Endodermal cell (in vitro differentiated cells): Measurements from ENCODE around the gene DEK. TPM values are rescaled to one million over a fixed set of nuclear protein-coding genes. Genes with fewer than 3 reads are reported as not detected.
A peak's percentile ranks its signal among the peaks of the same experiment; 100 is the strongest.

Source experiments
- DNase-seq: peaks from one replicate; pipeline ENCODE4 v3.0.0-alpha.2; 2017
- H3K27ac ChIP-seq: 2 replicates; pipeline ENCODE4 v1.5.1; 2013; ENCODE audit warnings: mild to moderate bottlenecking, low read depth, low read length, moderate library complexity
- H3K27me3 ChIP-seq: 2 replicates; pipeline ENCODE4 v1.6.1; 2013; ENCODE audit warnings: mild to moderate bottlenecking, low read length, moderate library complexity; ENCODE audit not compliant: insufficient read depth, control insufficient read depth, poor library complexity, severe bottlenecking
- H3K36me3 ChIP-seq: 2 replicates; pipeline ENCODE4 v1.7.0; 2013; ENCODE audit warnings: mild to moderate bottlenecking, low read length, moderate library complexity; ENCODE audit not compliant: control insufficient read depth, insufficient read depth
- H3K4me1 ChIP-seq: one replicate; pipeline ENCODE4 v1.7.0; 2013; ENCODE audit warnings: low read length; ENCODE audit not compliant: control insufficient read depth, insufficient read depth
- H3K4me3 ChIP-seq: 2 replicates; pipeline ENCODE4 v1.5.1; 2013; ENCODE audit warnings: mild to moderate bottlenecking, low read length, moderate library complexity
- H3K9ac ChIP-seq: 2 replicates; pipeline ENCODE4 v1.6.1; 2013; ENCODE audit warnings: mild to moderate bottlenecking, low read length, moderate library complexity; ENCODE audit not compliant: poor library complexity, severe bottlenecking; ENCODE audit errors: extremely low read depth
- H3K9me3 ChIP-seq: 2 replicates; pipeline ENCODE4 v1.6.1; 2013; ENCODE audit warnings: mild to moderate bottlenecking, low read length, moderate library complexity; ENCODE audit not compliant: control insufficient read depth
- H3K27ac Mint-ChIP-seq: 2 replicates; pipeline ENCODE4 v1.8.0; 2020; ENCODE audit warnings: mixed read lengths
- H3K27me3 Mint-ChIP-seq: 2 replicates; pipeline ENCODE4 v1.8.0; 2021; ENCODE audit warnings: mild to moderate bottlenecking, mixed read lengths; ENCODE audit not compliant: insufficient read depth
- H3K36me3 Mint-ChIP-seq: 2 replicates; pipeline ENCODE4 v1.8.0; 2020; ENCODE audit warnings: low read depth, mixed read lengths
- H3K4me1 Mint-ChIP-seq: 2 replicates; pipeline ENCODE4 v1.8.0; 2020; ENCODE audit warnings: mixed read lengths
- H3K4me3 Mint-ChIP-seq: 2 replicates; pipeline ENCODE4 v1.8.0; 2020; ENCODE audit warnings: mild to moderate bottlenecking, moderate library complexity, mixed read lengths
- H3K9me3 Mint-ChIP-seq: 2 replicates; pipeline ENCODE4 v1.8.0; 2020; ENCODE audit warnings: mild to moderate bottlenecking, mixed read lengths
- CTCF ChIP-seq: fragments of 200-600 bp; sonication (generic); conservative IDR thresholded peaks from 2 replicates; pipeline ENCODE4 v1.5.0; 2021; ENCODE audit warnings: antibody characterized with exemption, mild to moderate bottlenecking
- WGBS, 2 experiments: methylation state at CpG; one replicate each; pipeline versions ENCODE4 v1.1.5 to v1.1.7; 2013; ENCODE audit warnings: missing lambda C conversion rate in 2 of 2, mixed read lengths in 1 of 2; ENCODE audit not compliant: insufficient coverage in 1 of 2, insufficient read length in 1 of 2; 5-methylcytosine and 5-hydroxymethylcytosine counted together
- total RNA-seq, 2 donors: library from RNA; stranded (reverse); fragmentation: NEBNext Ultra II Directional in 1 of 2; extraction: Animal tissue kit (Norgen Biotek cat#: 25700) in 1 of 2; gene quantifications; 2 replicates in 1 of 2; 3 replicates in 1 of 2; pipeline ENCODE4 v1.2.1, GENCODE V29; 2021

DEK gene
- total RNA-seq, 2 donors from 2014 or later: 139 to 171 TPM

GRCh38 chr6:18185624-18186023 lies 78.7 kb downstream of the DEK start:
- peak overlapping the region; percentile 13 for H3K27ac ChIP-seq

GRCh38 chr6:18183766-18184165 lies 80.6 kb downstream of the DEK start:
- no peak for TF ChIP-seq CTCF
- DNase-seq: no peak
- WGBS, 2 experiments: 97 to 100% methylated on average over 2 to 4 of the region's 4 CpGs
- Histone ChIP-seq H3K4me1 (peaks cover 8% of the 10 kb centered on the region), H3K27ac (no peak overlapping the region), H3K27me3 (no peaks in the 10 kb centered on the region), H3K9ac (no peak overlapping the region), H3K36me3 (peaks cover 5% of the 10 kb centered on the region), H3K9me3 (no peaks in the 10 kb centered on the region), H3K4me3 (no peak overlapping the region)
- Mint-ChIP-seq H3K4me3 (no peak overlapping the region), H3K9me3 (no peaks in the 10 kb centered on the region), H3K36me3 (peaks cover 24% of the 10 kb centered on the region), H3K4me1 (peaks cover 46% of the 10 kb centered on the region), H3K27me3 (no peaks in the 10 kb centered on the region), H3K27ac (peak overlapping the region; percentile 64)

More at GRCh38 chr6:18185624-18186023, 78.7 kb downstream of the DEK start:
- Mint-ChIP-seq H3K9me3 (no peaks in the 10 kb centered on the region), H3K27ac (peak overlapping the region; percentile 89), H3K36me3 (peaks cover 16% of the 10 kb centered on the region), H3K4me1 (peaks cover 44% of the 10 kb centered on the region), H3K4me3 (no peak overlapping the region), H3K27me3 (no peaks in the 10 kb centered on the region)
- H3K4me3 ChIP-seq: no peak overlapping the region
- DNase-seq: no peak
- H3K36me3 ChIP-seq: peaks cover 5% of the 10 kb centered on the region
- H3K27me3 ChIP-seq: no peaks in the 10 kb centered on the region
- no peak overlapping the region for H3K9ac ChIP-seq
- 47 to 67% methylated on average over 1 of the region's 1 CpG for WGBS, 2 experiments
- H3K4me1 ChIP-seq: peaks cover 8% of the 10 kb centered on the region
- no peak for TF ChIP-seq CTCF
- H3K9me3 ChIP-seq: no peaks in the 10 kb centered on the region

DNA sequence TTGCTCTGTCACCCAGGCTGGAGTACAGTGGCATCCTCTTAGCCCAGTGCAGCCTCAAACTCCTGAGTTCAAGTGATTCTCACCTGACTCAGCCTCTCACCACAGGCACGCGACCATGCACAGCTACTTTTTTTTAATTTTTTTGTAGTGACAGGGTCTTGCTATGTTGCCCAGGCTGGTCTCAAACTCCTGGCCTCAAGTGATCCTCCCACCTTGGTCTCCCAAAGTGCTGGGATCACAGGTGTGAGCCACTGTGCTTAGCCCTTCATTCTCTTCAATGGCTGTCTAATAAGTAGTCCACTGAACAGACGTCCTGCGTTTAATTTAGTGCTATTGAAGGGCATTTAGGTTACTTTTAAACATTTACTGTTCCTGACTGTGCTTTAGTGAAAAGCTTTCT lies 81.8 kb downstream of the DEK start:
- H3K4me3 Mint-ChIP-seq: no peak overlapping the region
- no peaks in the 10 kb centered on the region for H3K9me3 Mint-ChIP-seq
- H3K36me3 Mint-ChIP-seq: peaks cover 28% of the 10 kb centered on the region
- H3K9me3 ChIP-seq: no peaks in the 10 kb centered on the region
- H3K27ac Mint-ChIP-seq: peak overlapping the region; percentile 88
- no peaks in the 10 kb centered on the region for H3K27me3 Mint-ChIP-seq
- no peaks in the 10 kb centered on the region for H3K27me3 ChIP-seq
- peaks cover 5% of the 10 kb centered on the region for H3K36me3 ChIP-seq
- no peak overlapping the region for H3K27ac ChIP-seq
- no peak overlapping the region for H3K4me3 ChIP-seq
- H3K9ac ChIP-seq: no peak overlapping the region
- H3K4me1 Mint-ChIP-seq: peaks cover 44% of the 10 kb centered on the region
- 83 to 93% methylated on average over 3 to 4 of the region's 4 CpGs for WGBS, 2 experiments
- peaks cover 8% of the 10 kb centered on the region for H3K4me1 ChIP-seq
- no peak for DNase-seq
- no peak for TF ChIP-seq CTCF
